ENCODE results near the gene KASH5.

The KASH5 gene

GRCh38 chr19:49387936-49388372 lies at the start of gene KASH5:
TSS of gene KASH5 (plus strand) at chr19:49388249. CDS start at chr19:49390884, 2,635 bp downstream.
- no peak for DNase-seq (ENCODE audit: low read depth, low spot score)

GRCh38 chr19:49338691-49339300 lies 49.3 kb upstream of the KASH5 start:
- DNase-seq (ENCODE audit: low read depth, low spot score) = no peak

- DNase-seq (ENCODE audit: low read depth, low spot score) = peak; percentile 45
These were observed 48.6 kb upstream of the KASH5 start for GRCh38 chr19:49339301-49340068.

- no peak for DNase-seq (ENCODE audit: low read depth, low spot score)
These were observed 47.8 kb upstream of the KASH5 start for GRCh38 chr19:49340069-49340864.

- DNase-seq (ENCODE audit: low read depth, low spot score) = no peak
These were observed 47.0 kb upstream of the KASH5 start for GRCh38 chr19:49340865-49341718.

GRCh38 chr19:49342291-49342721 lies 45.7 kb upstream of the KASH5 start:
- DNase-seq (ENCODE audit: low read depth, low spot score) = no peak

- DNase-seq (ENCODE audit: low read depth, low spot score) = no peak
These were observed 44.9 kb upstream of the KASH5 start for GRCh38 chr19:49343123-49343522.

GRCh38 chr19:49344505-49345423 lies 43.3 kb upstream of the KASH5 start:
- no peak for DNase-seq (ENCODE audit: low read depth, low spot score)

- no peak for DNase-seq (ENCODE audit: low read depth, low spot score)
These were observed 40.9 kb upstream of the KASH5 start for GRCh38 chr19:49347191-49347590.

- no peak for DNase-seq (ENCODE audit: low read depth, low spot score)
These were observed 40.2 kb upstream of the KASH5 start for GRCh38 chr19:49347835-49348234.

GRCh38 chr19:49348305-49349189 lies 39.5 kb upstream of the KASH5 start:
- no peak for DNase-seq (ENCODE audit: low read depth, low spot score)

- DNase-seq (ENCODE audit: low read depth, low spot score) = no peak
These were observed 38.5 kb upstream of the KASH5 start for GRCh38 chr19:49349567-49349966.

GRCh38 chr19:49355909-49356353 lies 32.1 kb upstream of the KASH5 start:
- no peak for DNase-seq (ENCODE audit: low read depth, low spot score)

- DNase-seq (ENCODE audit: low read depth, low spot score) = no peak
These were observed 31.7 kb upstream of the KASH5 start for GRCh38 chr19:49356382-49356781.

- no peak for DNase-seq (ENCODE audit: low read depth, low spot score)
These were observed 30.9 kb upstream of the KASH5 start for GRCh38 chr19:49357186-49357585.

GRCh38 chr19:49359851-49360820 lies 27.9 kb upstream of the KASH5 start:
- no peak for DNase-seq (ENCODE audit: low read depth, low spot score)

- DNase-seq (ENCODE audit: low read depth, low spot score) = no peak
These were observed 26.5 kb upstream of the KASH5 start for GRCh38 chr19:49361438-49362047.

Data from brain pericyte (primary cell).